Measurements from ENCODE around the gene CCL26. TPM values are rescaled to one million over a fixed set of nuclear protein-coding genes. Genes with fewer than 3 reads are reported as not detected.
"Not testable (repeated sequence)": the region's sequence is repeated elsewhere in the genome, so short reads cannot be mapped to it uniquely, and the experiment has no call there.

CCL26 gene
- polyA plus RNA-seq, 3 donors, result not detected

DNA sequence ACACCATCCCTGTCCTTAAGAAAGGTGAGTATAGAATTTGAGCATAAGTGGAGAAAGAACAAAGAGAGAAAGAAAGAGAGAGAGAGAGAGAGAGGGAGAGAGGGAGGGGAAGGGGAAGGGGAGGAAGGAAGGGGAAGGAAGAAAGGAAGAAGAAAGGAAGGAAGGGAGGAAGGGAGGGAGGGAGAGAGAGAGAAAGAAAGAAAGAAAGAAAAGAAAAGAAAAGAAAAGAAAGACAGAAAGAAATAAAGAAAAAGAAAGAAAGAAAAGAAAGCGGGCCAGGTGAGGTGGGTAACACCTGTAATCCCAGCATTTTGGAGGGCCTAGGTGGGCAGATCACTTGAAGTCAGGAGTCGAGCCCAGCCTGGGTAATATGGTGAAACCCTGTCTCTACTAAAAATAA lies 21.7 kb upstream of the CCL26 start:
- no peak for DNase-seq

DNA sequence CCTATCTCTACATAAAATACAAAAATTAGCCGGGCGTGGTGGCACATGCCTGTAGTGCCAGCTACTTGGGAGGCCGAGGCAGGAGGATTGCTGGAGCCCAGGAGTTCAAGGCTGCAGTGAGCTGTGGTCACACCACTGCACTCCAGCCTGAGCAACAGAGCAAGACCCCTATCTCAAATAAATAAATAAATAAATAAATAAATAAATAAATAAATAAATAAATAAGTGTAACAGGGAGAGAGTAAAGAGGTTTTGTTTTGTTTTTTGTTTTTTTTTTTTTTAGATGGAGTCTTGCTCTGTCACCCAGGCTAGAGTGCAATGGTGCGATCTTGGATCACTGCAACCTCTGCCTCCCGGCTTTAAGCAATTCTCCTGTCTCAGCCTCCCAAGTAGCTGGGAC lies 20.6 kb upstream of the CCL26 start:
- DNase-seq, result not testable (repeated sequence)

DNA sequence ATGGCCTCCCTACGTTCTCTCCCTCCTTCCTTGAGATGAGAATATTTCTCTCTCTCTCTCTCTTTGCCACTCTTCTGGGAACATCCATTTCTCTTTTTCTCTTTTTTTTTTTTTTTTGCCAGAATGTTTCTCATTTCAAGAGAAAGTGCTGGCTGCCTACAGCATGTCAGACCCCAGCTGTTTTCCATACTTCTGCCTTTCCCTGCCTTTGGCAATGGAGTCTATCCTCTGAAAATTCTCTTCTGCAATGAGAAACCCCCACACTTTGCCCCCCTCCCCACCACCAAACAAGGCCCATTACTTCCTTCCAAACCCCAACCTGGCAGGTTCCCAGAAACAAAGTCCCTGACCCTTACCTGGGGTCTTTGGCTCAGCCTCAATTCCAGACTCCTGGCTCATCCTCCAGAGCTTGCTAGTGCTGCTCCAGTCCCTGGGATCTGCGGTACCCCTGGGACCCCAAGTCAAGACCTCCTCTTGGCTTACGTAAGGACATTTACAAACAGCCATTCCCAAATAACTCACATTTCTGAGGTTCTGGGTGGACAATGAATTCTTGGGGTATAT lies 17.4 kb upstream of the CCL26 start:
- no peak for DNase-seq

DNA sequence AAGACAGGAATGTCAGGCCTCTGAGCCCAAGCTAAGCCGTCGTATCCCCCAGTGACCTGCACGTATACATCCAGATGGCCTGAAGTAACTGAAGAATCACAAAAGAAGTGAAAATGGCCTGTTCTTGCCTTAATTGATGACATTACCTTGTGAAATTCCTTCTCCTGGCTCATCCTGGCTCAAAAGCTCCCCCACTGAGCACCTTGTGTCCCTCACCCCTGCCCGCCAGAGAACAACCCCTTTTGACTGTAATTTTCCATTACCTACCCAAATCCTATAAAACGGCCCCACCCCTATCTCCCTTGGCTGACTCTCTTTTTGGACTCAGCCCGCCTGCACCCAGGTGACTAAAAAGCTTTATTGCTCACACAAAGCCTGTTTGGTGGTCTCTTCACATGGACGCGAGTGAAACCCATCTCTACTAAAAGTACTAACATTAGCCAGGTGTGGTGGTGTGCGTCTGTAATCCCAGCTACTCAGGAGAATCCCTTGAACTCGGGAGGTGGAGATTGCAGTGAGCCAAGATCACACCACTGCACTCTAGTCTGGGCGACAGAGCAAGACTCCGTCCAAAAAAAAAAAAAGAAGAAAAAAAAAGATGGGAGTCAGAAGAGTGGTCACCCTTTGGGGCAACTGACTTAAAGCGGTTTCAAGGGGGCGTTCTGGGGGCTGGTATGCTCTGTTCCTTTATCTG lies 16.3 kb upstream of the CCL26 start:
- not testable (repeated sequence) for DNase-seq

DNA sequence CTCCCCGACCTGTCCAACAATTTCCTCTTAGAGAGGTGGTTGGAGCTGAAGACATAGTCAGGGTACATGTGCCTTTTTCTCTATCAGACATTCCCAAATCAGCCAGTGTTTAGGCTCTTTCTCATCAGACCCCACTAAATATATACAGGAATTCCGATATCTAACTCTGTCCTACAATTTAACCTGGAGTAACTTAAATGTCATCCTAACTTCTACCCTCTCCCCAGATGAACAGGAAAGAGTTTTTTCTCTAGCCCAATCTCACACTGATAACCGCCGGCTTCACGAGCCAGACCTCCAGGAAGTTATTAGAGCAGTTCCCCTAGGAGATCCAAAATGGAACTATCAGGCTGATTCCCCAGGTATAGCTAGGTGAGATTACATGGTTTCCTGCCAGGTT lies 11.0 kb upstream of the CCL26 start:
- DNase-seq, result not testable (repeated sequence)

DNA sequence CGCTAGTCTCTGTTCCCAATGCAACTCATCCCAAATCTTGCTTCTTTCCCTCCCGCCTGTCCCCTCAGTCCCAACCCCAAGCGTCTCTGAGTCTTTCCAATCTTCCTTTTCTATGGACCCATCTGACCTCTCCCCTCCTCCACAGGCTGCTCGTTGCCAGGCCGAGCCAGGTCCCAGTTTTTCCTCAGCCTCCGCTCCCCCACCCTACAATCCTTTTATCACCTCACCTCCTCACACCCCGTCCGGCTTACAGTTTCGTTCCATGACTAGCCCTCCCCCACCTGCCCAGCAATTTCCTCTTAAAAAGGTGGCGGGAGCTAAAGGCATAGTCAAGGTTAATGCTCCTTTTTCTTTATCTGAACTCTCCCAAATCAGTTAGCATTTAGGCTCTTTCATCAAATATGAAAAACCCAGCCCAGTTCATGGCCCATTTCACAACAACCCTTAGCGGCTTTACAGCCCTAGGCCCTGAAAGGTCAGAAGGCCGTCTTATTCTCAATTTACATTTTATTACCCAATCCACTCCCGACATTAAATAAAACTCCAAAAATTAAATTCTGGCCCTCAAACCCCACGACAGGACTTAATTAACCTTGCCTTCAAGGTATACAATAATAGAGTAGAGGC lies 8.7 kb upstream of the CCL26 start:
- DNase-seq, result not testable (repeated sequence)

DNA sequence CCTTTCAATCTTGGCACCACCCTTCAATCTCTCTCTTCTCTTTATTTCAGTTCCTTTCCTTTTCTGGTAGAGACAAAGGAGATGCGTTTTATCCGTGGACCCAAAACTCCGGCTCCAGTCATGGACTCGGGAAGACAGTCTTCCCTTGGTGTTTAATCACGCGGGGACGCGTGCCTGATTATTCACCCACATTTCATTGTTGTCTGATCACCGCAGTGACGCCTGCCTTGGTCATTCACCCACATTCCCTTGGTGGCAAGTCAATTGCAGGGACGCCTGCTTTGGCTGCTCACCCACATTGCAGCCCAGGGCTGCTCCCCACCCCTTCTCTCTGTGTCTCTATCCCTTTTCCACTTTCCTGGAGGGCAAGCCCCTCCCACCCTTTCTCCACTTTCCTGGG lies 7.5 kb upstream of the CCL26 start:
- DNase-seq, result not testable (repeated sequence)

DNA sequence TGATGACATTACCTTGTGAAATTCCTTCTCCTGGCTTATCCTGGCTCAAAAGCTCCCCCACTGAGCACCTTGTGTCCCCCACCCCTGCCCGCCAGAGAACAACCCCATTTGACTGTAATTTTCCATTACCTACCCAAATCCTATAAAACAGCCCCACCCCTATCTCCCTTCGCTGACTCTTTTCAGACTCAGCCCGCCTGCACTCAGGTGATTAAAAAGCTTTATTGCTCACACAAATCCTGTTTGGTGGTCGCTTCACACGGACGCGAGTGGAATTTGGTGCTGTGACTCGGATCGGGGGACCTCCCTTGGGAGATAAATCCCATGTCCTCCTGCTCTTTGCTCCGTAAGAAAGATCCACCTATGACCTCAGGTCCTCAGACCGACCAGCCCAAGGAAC lies 7.0 kb upstream of the CCL26 start:
- DNase-seq, result not testable (repeated sequence)

DNA sequence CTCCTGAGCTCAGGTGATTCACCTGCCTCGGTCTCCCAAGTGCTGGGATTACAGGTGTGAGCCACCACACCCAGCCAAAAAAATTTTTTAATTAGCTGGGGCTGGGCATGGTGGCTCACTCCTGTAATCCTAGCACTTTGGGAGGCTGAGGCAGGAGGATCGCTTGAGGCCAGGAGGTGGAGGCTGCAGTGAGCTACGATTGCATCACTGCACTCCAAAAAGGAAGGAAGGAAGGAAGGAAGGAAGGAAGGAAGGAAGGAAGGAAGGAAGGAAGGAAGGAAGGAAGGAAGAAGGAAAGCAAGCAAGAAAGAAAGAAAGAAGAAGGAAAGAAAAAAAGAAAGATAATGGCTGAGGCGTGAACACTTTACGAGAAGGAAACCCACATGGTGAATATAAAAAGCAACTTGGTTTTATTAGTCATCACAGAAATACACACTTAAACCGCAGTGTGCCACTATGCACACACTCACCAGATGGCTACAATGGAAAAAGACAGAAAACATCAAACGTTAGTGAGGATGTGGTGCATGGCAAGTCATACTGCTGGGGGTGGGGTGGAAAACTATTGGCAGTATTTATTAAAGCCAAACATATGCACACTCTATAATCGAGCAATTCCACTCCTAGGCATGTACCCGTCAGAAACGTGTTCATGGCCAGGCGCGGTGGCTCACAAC lies 4.4 kb upstream of the CCL26 start:
- no peak for DNase-seq

DNA sequence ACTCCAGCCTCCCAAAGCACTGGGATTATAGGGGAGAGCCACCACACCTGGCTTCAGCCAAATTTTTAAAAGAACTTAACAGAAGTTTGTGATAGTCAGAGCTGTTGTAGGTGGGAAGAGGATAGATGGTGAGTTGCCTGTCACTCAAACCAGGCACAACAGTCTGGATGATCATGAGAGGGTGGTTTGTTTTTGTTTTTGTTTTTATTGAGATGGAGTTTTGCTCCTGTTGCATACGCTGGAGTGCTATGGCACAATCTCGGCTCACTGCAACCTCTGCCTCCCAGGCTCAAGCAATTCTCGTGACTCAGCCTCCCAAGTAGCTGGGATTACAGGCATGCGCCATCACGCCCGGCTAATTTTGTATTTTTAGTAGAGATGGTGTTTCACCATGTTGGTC lies 1.9 kb upstream of the CCL26 start:
- DNase-seq, result not testable (repeated sequence)

DNA sequence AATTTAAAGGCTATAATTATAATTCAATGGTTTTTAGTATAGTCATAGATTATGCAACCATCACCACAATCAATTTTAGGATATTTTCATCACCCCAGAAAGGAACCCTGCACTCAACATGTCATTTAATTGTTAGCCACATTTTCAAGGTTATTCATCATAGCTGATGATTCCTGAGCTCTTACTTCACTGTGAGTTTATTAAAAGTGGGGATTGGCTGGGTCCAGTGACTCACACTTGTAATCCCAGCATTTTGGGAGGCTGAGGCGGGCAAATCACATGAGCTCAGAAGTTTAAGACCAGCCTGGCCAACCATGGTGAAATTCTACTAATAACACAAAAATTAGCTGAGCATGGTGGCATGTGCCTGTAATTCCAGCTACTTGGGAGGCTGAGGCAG lies 787 bp downstream of the CCL26 start:
- DNase-seq, result no peak

DNA sequence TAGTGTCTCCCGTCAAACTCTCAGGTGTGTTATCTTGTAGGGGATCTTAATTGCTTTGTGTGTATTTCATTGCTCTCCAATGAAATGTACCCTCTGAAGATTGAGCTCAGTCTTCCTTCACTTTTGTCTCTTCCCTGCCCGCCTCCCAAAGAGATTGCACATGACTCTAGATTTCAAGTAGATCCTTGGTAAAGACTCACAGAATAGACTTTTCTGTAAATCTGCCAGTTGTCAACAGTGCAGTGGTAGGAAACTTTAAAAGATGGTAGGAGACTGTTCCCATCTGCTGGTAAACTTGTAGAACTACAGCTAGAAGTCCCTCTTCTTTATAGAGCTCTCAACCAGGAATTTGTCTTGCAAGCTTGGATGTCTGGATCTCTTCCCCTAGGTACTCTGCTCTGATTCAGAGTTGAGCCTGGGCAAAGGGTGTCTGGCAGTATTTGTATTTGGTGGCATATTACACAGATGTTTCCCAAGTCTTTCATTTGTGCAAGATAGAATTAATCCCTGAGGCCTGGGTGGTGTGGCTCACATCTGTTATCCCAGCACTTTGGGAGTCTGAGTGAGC lies 9.6 kb downstream of the CCL26 start:
- peak; percentile 61 for DNase-seq

DNA sequence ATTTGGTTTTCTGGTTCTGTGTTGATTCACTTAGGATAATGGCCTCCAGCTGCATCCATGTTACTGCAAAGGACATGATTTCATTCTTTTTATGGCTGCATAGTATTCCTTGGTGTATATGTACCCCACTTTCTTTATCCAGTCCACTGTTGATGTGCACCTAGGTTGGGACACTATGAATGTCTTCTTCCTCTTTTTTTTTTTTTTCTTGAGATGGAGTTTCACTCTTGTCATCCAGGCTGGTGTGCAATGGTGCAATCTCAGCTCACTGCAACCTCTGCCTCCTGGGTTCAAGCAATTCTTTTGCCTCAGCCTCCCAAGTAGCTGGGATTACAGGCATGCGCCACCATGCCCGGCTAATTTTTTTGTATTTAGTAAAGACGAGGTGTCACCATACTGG lies 10.2 kb downstream of the CCL26 start:
- DNase-seq, result not testable (repeated sequence)

DNA sequence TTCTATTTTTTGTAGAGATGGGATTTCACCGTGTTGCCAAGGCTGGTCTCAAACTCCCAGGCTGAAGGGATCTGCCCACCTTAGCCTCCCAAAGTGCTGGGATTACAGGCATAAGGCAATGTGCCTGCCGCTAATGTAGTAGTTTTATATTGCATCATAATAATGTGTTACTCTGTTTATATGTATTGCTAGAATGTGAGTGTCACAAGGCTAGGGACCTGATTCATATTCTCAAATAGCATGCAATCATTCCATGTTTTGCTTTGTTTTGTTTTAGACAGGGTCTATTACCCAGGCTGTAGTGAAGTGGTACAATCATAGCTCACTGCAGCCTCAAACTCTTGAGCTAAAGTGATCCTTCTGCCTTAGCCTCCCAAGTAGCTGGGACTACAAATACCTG lies 13.5 kb downstream of the CCL26 start:
- no peak for DNase-seq

DNA sequence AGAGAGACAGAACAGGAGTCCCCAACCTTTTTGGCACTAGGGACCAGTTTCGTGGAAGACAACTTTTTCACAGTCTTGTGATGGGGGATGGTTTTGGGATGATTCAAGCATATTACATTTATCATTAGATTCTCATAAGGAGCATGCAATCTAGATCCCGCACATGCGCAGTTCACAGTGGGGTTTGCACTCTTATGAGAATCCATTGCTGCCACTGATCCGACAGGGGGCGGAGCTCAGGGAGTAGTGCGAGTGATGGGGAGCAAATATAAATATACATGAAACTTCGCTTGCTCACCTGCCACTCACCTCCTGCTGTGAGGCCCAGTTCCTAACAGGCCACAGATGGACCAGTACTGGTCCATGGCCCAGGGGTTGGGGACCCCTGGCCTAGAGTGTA lies 14.2 kb downstream of the CCL26 start:
- DNase-seq, result no peak

DNA sequence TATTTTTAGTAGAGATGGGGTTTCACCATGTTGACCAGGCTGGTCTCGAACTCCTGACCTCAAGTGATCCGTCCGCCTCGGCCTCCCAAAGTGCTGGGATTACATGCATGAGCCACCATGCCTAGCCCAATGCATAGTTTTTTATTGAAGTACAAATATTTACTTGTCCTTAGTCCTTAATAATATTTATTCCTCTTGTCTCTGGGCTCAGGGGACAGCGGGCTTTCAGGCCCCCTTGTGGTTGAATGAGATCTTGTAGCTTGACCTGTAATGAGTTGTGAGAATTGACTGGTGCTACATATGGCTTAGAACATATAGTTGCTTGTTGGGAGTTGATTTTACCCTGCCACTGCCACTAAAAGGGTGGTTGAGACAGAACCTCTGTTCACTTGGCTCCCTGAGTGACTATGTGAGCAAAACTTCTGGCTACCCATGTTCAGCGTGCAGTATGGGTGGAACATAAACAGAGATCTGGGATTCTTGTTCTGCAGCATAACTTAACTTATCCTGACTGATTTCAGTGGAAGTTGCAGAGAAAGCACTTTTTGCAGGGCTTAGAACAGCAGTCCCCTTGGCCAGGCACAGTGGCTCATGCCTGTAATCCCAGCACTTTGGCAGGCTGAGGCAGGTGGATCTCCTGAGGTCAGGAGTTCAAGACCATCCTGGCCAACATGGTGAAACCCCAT lies 14.9 kb downstream of the CCL26 start:
- DNase-seq, result no peak

DNA sequence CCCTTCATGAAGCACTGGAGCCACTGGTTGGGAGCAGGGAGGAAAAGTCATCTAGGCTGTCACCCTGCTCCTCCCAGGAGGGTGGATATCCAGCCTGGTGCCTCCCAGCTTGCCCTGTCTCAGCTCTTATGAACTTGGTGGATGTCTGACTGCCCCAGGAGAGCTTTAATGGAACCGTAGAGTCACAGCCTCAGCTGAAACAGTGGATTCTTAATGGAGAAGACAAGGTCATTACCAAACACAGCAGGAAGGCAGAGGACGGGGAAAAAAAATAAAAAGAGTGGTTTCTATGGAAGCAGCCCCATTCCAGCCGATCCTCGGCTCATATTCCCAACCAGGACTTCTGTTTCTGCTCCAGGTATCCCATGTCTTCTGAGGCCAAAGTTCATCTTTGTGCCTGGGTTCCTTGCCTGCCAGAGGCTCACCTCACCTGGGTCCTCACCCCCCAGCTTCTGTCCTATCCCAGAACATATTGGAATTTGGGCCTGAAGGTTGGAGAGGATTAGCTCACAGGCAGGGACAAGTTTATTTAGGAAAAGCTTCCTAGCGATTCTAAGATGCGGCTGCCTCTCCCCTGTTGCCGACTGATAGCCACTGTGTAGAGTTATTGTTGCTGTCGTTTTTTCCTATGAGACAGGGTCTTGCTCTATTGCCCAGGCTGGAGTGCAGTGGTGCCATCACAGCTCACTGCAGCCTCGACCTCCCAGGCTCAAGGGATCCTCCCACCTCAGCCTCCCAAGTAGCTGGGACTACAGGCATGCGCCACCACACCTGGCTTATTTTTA lies 15.6 kb downstream of the CCL26 start:
- no peak for DNase-seq

DNA sequence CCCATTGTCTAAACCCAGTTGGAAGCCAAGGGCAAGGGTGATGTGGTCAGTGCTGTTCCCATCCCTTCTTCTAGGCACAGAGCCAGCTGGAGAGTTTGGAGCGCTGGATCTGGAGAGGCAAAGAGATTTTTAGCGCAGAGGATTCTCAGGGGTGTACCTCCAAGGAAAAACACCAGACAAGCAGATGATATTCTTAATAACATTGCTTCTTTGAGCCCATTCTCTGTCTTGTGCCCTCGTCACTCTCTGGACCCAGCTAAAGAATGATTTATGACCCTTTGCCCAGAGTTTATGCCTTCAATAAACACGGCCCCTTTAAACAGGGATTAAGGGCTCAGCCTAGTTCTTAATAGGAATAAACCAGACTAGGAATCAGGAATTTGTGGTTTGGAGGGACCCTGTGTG lies 28.6 kb downstream of the CCL26 start:
- no peak for DNase-seq

DNA sequence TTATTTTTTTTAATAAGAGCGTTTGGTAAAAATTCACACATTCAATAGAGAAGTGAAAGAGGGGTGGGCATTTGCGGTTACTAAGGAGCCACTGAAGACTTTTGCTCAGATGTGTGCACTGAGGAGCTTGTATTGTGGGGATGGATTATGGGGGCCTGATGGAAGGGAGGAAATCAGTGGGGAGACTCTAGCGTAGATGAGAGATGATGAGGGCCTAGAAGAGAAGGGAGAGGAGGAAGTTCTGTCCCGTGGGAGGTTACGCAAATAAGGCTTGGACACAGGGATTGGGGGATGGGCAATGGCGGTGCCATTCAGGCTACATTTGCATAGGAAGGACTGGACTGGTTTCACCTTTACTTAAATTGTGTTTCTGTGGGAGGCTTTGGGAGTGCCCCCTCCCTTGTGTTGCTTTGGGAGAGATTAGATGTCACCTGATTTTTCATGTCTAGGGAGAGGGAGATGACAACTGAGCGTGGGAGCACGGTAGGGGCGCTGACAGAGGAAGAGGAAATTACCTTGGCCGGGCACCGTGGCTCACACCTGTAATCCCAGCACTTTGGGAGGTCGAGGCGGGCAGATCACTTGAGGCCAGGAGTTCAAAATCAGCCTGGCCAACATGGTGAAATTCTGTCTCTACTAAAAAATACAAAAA lies 31.0 kb downstream of the CCL26 start:
- peak; percentile 67 for DNase-seq

DNA sequence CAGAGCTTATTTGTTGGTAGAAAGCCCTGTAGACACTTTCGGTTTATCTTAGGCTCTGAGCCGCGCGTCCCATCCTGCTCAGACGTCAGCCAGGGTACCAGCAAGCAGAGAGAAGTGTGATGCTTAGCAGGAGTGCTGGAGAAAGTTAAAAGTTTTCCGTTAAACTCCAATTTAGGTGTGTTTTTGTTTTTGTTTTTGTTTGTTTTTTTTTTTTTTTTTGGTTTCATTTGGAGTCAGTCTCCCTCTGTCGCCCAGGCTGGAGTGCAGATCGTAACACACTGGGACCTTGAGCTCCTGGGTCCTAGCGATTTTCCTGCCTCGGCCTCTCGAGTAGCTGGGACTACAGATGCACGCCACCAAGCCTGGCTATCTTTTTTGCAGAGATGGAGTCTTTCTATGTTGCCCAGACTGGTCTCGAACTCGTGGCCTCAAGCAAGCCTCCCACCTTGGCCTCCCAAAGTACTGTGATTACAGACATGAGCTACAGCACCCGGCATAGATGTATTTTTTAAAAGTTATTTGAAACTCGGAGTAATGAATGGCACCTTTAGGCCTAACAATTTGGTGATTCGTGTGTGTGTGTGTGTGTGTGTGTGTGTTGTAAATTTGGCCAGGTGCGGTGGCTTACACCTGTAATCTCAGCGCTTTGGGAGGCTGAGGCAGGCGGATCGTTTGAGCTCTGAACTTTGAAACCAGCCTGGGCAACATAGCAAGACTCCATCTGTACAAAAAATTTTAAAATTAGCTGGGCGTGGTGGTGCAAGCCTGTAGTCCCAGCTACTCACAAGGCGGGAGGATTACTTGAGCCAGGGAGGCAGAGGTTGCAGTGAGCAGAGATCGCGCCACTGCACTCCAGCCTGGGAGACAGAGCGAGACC lies 32.0 kb downstream of the CCL26 start:
- no peak for DNase-seq
